Amygdala (tissue), 56 donors: ENCODE data around the gene SLC5A10.
"Not testable (repeated sequence)": the region's sequence is repeated elsewhere in the genome, so short reads cannot be mapped to it uniquely, and the experiment has no call there.

ENCODE experiments used
- DNase-seq, 56 donors: peaks; one replicate each; lab custom pipeline; 2025; lab: John Stamatoyannopoulos, UW

Gene SLC5A10

GRCh38 chr17:18946536-18946935, 5.4 kb upstream of the SLC5A10 start:
- DNase-seq: no peak

GRCh38 chr17:18947866-18948265, 4.1 kb upstream of the SLC5A10 start:
- DNase-seq: no peak

DNA sequence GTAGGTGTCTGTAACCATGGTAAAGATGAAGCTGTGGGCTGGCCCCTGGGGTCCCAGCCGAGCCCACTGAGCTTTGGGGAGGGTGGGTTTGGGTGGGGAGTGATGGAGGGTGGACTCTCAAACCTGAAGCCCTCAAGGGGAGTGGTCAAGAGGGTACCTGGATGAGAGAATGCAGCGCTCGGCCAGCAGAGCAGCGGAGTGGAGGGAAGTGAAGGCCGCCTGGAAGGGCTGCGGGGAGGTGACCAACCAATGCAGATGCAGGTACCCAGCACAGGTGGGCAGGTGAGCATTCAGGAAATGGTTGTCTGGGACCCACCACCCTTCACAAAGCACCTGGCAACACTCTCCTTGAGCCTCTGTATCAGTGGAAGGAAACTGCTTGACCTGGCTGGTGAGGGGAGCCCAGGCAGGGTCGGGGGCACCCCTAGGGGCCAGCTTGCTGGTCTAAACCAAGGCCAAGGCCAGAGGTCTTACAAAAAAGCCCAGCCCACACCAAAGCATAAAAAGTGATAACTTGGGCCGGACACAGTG, 3.4 kb upstream of the SLC5A10 start:
- no peak for DNase-seq

- no peak for DNase-seq
These were observed 2.4 kb upstream of the SLC5A10 start for GRCh38 chr17:18949566-18949965.

DNA sequence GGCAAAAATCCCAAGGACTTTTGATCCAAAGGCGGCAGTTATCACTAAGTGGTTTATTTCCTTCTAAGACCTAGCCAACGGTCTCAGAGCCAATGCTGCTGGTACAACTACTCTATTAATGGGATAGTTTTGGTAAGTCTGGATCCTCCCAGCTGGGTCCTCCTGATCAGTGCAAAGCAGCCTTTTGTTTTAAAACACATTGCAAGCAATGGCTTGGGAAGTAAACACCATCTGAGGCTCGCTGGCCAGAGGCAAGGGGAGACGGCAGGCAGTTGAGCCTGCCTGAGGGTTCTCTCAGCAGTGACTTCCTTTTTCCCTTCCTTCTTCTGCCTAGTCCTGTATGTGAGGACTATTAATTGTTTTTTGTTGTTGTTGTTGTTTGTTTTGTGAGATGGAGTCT, 1.6 kb upstream of the SLC5A10 start:
- DNase-seq: no peak

- no peak for DNase-seq
These were observed 740 bp upstream of the SLC5A10 start for GRCh38 chr17:18950944-18951905.

GRCh38 chr17:18953231-18953728, 1.3 kb downstream of the SLC5A10 start:
- DNase-seq: no peak

DNA sequence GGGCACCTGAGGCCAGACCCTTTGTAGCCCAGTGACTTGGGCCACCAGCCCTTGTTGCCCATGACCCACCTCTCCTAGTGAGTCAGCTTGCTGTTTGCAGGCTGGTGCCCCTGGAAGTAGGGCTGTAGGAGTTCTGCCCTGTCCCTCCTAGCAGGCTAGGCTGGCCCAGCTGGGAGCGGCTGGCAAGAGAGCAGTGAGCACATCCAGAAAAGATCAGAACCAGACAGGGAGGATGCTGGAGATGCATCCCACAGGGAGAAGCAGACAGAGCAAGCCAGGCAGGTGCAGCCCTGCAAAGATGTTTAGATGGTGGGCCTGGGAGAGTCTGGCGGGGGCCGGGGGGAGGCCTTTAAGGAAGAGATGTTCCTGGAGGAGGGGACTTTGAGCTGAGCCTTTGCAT, 2.4 kb downstream of the SLC5A10 start:
- DNase-seq: no peak

DNA sequence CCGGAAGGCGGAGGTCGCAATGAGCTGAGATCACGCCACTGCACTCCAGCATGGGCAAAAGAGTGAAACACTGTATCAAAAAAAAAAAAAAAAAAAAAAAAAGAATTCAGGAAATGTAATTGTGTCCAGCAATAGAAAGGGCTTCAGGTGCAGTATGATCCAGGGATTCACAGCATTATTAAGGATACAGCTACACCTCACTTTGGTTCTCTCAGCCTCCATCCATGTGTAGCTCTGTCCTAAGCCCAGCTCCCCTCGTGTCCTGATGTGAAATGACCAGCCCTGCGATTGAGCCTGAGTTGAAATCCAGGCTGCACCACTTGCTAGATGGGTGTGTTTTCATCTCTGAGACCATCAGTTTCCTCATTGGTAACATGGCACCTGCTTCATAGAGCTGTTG, 3.0 kb downstream of the SLC5A10 start:
- no peak for DNase-seq

DNA sequence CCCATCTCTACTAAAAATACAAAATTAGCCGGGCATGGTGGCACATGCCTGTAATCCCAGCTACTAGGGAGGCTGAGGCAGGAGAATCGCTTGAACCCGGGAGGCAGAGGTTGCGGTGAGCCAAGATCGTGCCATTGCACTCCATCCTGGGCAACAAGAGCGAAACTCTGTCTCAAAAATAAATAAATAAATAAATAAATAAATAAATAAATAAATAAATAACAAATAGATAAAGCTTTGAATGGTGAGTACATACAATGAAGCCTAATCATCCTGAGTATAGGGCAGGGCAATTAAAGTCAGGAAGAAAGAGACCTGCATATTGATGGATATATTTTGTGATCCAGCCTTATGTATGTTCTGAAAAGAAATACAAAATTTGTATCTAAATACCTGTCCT, 4.1 kb downstream of the SLC5A10 start:
- not testable (repeated sequence) for DNase-seq

GRCh38 chr17:18956581-18956980, 4.6 kb downstream of the SLC5A10 start:
- no peak for DNase-seq

GRCh38 chr17:18957831-18958230, 5.9 kb downstream of the SLC5A10 start:
- DNase-seq: no peak

DNA sequence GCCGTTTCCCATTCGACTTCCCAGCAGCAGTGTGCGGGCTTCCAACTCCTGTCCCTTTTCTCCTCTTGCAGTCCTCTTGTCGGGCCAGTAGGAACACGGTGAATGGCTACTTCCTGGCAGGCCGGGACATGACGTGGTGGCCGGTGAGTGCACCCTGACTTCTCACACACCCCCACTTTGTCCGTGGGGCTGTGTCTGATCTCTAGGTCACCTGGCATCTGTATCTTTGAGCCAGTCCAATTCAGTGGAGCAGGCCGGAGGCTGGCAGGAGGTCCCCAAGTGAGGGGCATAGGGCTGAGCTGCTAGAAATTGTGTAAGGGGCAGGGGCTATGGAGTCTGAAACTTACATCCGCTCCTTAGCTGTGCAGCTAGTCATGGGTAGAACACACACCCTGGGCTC, 6.6 kb downstream of the SLC5A10 start:
- no peak for DNase-seq

GRCh38 chr17:18959071-18959844, 7.3 kb downstream of the SLC5A10 start:
- DNase-seq: no peak

DNA sequence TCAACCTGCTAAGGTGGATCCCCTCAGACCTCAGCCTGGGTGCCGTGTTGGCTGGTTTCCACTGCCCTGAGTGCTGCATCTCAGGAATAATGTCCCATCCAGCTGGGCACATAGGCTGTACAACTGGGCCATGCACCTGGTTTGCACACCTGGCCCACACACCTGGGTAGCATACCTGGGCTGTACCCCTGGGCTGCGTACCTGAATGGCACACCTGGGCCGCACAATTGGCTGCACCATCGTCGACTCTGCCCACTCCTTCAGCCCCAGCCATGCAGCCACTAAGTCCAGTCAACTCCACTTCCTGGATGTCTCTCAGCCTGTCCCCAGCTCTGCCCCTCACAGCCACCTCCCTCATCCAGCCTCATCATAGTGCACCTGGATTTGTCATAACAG, 7.9 kb downstream of the SLC5A10 start:
- no peak for DNase-seq

GRCh38 chr17:18960241-18960665, 8.3 kb downstream of the SLC5A10 start:
- no peak for DNase-seq

DNA sequence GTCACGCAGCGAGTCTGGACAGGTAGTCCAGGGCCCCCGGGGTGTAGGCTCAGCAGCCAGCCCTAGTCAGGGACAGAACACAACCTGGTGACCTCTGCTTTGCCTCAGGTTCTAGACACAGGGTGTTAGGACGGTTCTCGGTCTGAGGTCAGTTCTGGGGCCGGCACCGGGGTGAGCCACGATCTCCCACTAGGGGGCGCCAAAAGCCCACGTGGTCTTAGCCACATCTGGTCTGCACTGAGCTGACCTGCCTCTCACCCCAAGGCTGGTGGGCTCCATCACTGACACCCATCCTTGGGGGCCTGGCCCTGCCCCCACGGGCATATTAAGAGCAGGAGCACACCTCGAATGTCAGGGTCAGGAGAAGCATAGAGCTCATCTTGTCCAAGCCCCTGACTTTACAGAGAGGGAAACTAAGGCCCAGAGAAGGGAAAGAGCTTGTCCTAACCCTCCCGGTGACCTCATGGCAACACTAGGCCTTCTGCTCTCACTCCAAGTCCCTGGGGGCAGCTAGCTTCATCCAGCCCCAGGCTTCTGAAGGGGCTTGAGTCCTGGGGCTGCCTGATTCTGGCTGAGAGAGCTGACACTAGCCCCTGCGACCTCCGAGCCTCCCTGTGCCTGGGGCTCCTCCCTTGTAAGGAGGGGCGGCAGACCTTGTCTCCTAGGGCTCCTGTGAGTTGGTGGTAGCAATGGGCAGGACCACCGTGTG, 9.0 kb downstream of the SLC5A10 start:
- peak in 37 of 56 donors; percentile 2 to 78 (median 27) for DNase-seq

- DNase-seq: no peak
These were observed 9.9 kb downstream of the SLC5A10 start for GRCh38 chr17:18961634-18962493.

- DNase-seq: no peak
These were observed 10.5 kb downstream of the SLC5A10 start for GRCh38 chr17:18962494-18962815.
